ENCODE data around the gene INVS. TPM values are rescaled to one million over a fixed set of nuclear protein-coding genes. Genes with fewer than 3 reads are reported as not detected.
A peak's percentile ranks its signal among the peaks of the same experiment; 100 is the strongest.

Gene INVS
- polyA plus RNA-seq, 3 donors = 2.9 to 6.7 (median 4.2) TPM

GRCh38 chr9:100086097-100086635, 12.9 kb upstream of the INVS start:
- TF ChIP-seq CTCF (IDR thresholded peaks at IDR 0.05) = no peak
- Mint-ChIP-seq H3K27ac (no peak overlapping the region), H3K27me3 (ENCODE audit: low read depth in 3 of 3) (peaks cover 0 to 1% (median 0%) of the 10 kb centered on the region in 3 donors), H3K36me3 (peaks cover 0 to 4% of the 10 kb centered on the region in 2 donors), H3K4me1 (peaks cover 46% of the 10 kb centered on the region), H3K4me3 (no peak overlapping the region), H3K9me3 (no peaks in the 10 kb centered on the region)
- H3K4me1 ChIP-seq (ENCODE audit: control insufficient read depth in 1 of 2, insufficient read depth in 2 of 2, low read length in 2 of 2) = peaks cover 5 to 10% of the 10 kb centered on the region in 2 donors
- H3K4me2 ChIP-seq (replicated peaks; ENCODE audit: extremely low read depth, low read length, poor library complexity, severe bottlenecking) = no peak overlapping the region
- WGBS (ENCODE audit: insufficient coverage) = 85% methylated on average over 1 of the region's 3 CpGs
- H3K79me2 ChIP-seq (ENCODE audit: insufficient read depth, low read length) = peaks cover 100% of the 10 kb centered on the region
- no peak overlapping the region for H3K4me3 ChIP-seq (replicated peaks in 1 of 3; ENCODE audit: low read depth in 2 of 3, low read length in 3 of 3)
- H3K27me3 ChIP-seq (ENCODE audit: control insufficient read depth in 2 of 2, insufficient read depth in 2 of 2, low read length in 2 of 2) = no peaks in the 10 kb centered on the region
- no peak overlapping the region for H2AFZ ChIP-seq (ENCODE audit: insufficient read depth, low read depth, low read length, poor library complexity, severe bottlenecking)
- H3K9me3 ChIP-seq (replicated peaks in 1 of 2; ENCODE audit: control insufficient read depth in 1 of 2, insufficient read depth in 1 of 2, low read length in 2 of 2) = no peaks in the 10 kb centered on the region
- no peak for DNase-seq
- H4K20me1 ChIP-seq (ENCODE audit: insufficient read depth, low read length) = peaks cover 100% of the 10 kb centered on the region
- intact Hi-C loops (cut with micrococcal nuclease) = no loop called here
- no peak overlapping the region for H3K9ac ChIP-seq (ENCODE audit: insufficient read depth, low read length, poor library complexity, severe bottlenecking)
- no peak overlapping the region for H3K27ac ChIP-seq (ENCODE audit: low read depth in 1 of 2, low read length in 2 of 2)
- no peaks in the 10 kb centered on the region for H3K36me3 ChIP-seq (replicated peaks in 1 of 2; ENCODE audit: control insufficient read depth in 1 of 2, insufficient read depth in 2 of 2, low read length in 2 of 2)

GRCh38 chr9:100087218-100087617, 11.8 kb upstream of the INVS start:
- Mint-ChIP-seq H3K36me3 (peaks cover 0 to 6% of the 10 kb centered on the region in 2 donors), H3K9me3 (no peaks in the 10 kb centered on the region), H3K27me3 (ENCODE audit: low read depth in 3 of 3) (peaks cover 0 to 1% (median 0%) of the 10 kb centered on the region in 3 donors), H3K27ac (no peak overlapping the region), H3K4me3 (peak overlapping the region in 1 of 2 donors; percentile 39), H3K4me1 (peaks cover 42% of the 10 kb centered on the region)
- peaks cover 5 to 10% of the 10 kb centered on the region in 2 donors for H3K4me1 ChIP-seq (ENCODE audit: control insufficient read depth in 1 of 2, insufficient read depth in 2 of 2, low read length in 2 of 2)
- no peak for DNase-seq
- no peak overlapping the region for H3K4me3 ChIP-seq (replicated peaks in 1 of 3; ENCODE audit: low read depth in 2 of 3, low read length in 3 of 3)
- intact Hi-C loops (cut with micrococcal nuclease) = no loop called here
- no peak overlapping the region for H3K27ac ChIP-seq (ENCODE audit: low read depth in 1 of 2, low read length in 2 of 2)
- peaks cover 100% of the 10 kb centered on the region for H4K20me1 ChIP-seq (ENCODE audit: insufficient read depth, low read length)
- peak overlapping the region; percentile 3 for H3K4me2 ChIP-seq (replicated peaks; ENCODE audit: extremely low read depth, low read length, poor library complexity, severe bottlenecking)
- no CpG with 5 or more reads among the region's 1 CpG for WGBS (ENCODE audit: insufficient coverage)
- TF ChIP-seq CTCF (IDR thresholded peaks at IDR 0.05) = no peak
- no peak overlapping the region for H3K9ac ChIP-seq (ENCODE audit: insufficient read depth, low read length, poor library complexity, severe bottlenecking)
- no peak overlapping the region for H2AFZ ChIP-seq (ENCODE audit: insufficient read depth, low read depth, low read length, poor library complexity, severe bottlenecking)
- H3K36me3 ChIP-seq (replicated peaks in 1 of 2; ENCODE audit: control insufficient read depth in 1 of 2, insufficient read depth in 2 of 2, low read length in 2 of 2) = no peaks in the 10 kb centered on the region
- no peaks in the 10 kb centered on the region for H3K27me3 ChIP-seq (ENCODE audit: control insufficient read depth in 2 of 2, insufficient read depth in 2 of 2, low read length in 2 of 2)
- no peaks in the 10 kb centered on the region for H3K9me3 ChIP-seq (replicated peaks in 1 of 2; ENCODE audit: control insufficient read depth in 1 of 2, insufficient read depth in 1 of 2, low read length in 2 of 2)
- peaks cover 100% of the 10 kb centered on the region for H3K79me2 ChIP-seq (ENCODE audit: insufficient read depth, low read length)
